AG09309 (cell line): ENCODE measurements around the gene MMADHC.

Experiments
- DNase-seq: peaks from one replicate; pipeline ENCODE4 v3.0.0-alpha.2; 2010; ENCODE audit warnings: low read depth
- H3K4me3 ChIP-seq: 2 replicates; pipeline ENCODE4 v1.5.1; 2011; ENCODE audit warnings: mild to moderate bottlenecking, low read depth, low read length, moderate library complexity; ENCODE audit not compliant: control insufficient read depth
- CTCF ChIP-seq: IDR thresholded peaks from 2 replicates; pipeline ENCODE4 v1.5.1; 2011; ENCODE audit warnings: mild to moderate bottlenecking, low read depth, low read length, inconsistent platforms; ENCODE audit not compliant: insufficient read depth, control insufficient read depth; ENCODE audit errors: missing control alignments

The MMADHC gene

DNA sequence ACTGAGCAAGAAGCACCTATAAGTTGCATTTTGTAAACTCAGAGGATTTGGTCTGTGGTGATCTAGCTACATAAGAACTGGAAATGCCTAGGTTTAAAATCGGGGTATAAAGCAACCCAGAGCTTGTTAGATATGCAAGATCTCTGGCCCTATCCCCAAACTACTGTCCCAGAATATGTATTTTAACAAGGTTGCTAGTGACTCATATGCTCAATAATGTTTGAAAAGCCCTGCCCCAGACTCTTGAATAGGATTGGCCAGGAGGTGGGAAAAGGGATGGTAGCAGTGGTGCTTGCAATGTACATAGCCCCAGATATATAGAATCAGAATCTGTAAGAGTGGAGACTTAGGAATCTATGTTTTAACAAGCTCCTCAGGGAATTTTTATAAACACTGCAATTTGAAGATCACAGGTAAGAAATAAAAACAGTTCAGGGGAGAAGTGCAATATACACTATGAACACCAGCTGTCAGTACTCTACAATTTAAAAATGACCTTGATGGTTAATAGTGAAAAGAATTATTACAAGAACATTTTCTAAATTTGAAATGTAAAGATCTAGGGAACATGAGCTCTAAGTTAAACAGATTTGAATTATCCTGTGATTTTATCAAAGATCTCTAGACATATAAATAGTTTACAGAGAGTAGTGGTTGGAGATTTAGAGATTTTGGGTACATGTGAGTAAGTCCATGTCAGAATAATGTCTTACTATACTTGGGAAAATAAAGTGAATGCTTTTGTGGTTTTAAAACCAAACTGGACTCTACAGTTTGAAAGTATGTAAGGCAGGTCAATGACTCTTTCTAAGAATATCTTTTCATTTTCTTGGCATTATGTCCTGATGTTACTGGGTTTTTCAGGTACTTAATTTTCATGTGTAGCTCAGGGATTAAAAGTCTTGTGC lies 7.7 kb upstream of the MMADHC start:
- TF ChIP-seq CTCF = peak; percentile 42
- H3K4me3 ChIP-seq = no peak overlapping the region
- no peak for DNase-seq

- no peak overlapping the region for H3K4me3 ChIP-seq
- no peak for DNase-seq
- no peak for TF ChIP-seq CTCF
Measured at GRCh38 chr2:149594411-149594810, 6.8 kb upstream of the MMADHC start.

DNA sequence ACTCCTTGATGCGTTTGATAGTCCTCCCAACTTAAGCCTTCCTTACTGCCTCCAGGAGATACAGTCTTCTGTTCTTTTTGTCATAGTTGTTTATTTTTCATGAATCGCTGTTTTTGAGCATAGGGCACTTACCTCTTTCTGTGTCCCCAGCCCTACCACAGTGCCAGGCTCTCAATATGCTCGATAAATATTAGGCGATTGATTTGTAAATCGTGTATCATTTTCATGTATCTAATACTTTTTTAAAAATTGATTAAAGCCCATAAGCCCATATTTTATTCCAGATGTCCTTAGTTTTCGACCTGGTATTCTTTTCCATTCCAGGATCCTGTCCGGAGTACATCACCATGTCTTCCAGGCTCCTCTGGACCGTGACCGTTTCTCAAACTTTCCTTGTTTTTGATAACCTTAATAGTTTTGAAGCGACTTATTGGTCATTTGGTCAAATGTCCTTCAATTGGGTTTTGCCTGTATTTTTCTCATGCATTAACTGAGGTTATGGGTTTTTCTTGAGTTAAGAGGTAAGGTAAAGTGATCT lies 444 bp upstream of the MMADHC start:
- TF ChIP-seq CTCF = no peak
- peak overlapping the region; percentile 92 for H3K4me3 ChIP-seq
- no peak for DNase-seq

GRCh38 chr2:149586898-149587219 lies 716 bp downstream of the MMADHC start:
- TF ChIP-seq CTCF = no peak

GRCh38 chr2:149586063-149586462 lies 1.5 kb downstream of the MMADHC start:
- no peak for DNase-seq
- no peak for TF ChIP-seq CTCF
- peak overlapping the region; percentile 92 for H3K4me3 ChIP-seq

More at GRCh38 chr2:149586898-149587219, 716 bp downstream of the MMADHC start:
- DNase-seq = no peak
- peak overlapping the region; percentile 92 for H3K4me3 ChIP-seq

DNA sequence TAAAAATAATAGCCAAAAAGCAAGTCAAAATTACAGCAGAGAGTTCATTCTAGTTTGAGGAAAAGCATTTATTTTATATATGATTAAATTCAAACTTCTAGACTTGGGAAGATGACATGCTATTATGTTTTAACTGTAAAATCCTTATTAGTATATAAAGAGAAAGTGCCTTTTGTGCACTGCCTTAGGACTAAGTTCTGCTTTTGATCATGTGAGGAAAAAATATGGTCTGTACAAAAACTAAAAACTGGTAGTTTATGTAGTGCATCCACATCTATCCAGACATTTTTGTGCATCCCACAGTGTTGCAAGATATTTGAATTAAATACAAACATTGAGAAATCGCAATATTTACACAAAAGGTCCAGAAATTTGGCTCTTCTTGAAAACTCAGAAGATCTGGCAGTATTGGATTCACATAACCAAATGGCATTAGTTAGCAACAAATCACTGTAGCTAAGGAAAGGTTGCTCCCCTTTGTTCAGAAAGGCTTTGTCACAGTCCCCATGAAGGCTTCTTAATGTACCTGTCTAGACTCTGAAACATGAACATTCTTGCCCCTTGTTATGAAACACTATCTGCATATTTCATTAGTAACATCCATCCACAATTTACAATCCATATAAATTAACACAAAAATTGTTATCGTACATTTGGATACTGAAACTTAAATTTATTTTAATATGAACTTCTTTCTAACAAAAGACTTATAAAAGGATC lies 2.2 kb downstream of the MMADHC start:
- no peak overlapping the region for H3K4me3 ChIP-seq
- no peak for DNase-seq
- no peak for TF ChIP-seq CTCF
